Calu3 (cell line): ENCODE measurements around the gene SLC47A1. TPM values are rescaled to one million over a fixed set of nuclear protein-coding genes. Genes with fewer than 3 reads are reported as not detected.
A peak's percentile ranks its signal among the peaks of the same experiment; 100 is the strongest.
"Not testable (repeated sequence)": the region's sequence is repeated elsewhere in the genome, so short reads cannot be mapped to it uniquely, and the experiment has no call there.

Experiments used
- BruUV-seq: library from RNA; stranded (reverse); fragments of 400-500 nt; replicated peaks from 2 replicates; lab custom pipeline; 2021; lab: Mats Ljungman, UMichigan
- CTCF ChIA-PET: fragments of 300-600 bp; sonication (Branson Sonifier 250); formaldehyde crosslinking; loops from one replicate; lab custom pipeline; 2022; ENCODE audit warnings: antibody characterized with exemption; lab: Charles Lee
- DNase-seq: peaks from one replicate; pipeline ENCODE4 v3.0.0; 2022
- H3K27ac Mint-ChIP-seq: one replicate; pipeline ENCODE4 v1.8.0; 2022; ENCODE audit warnings: mixed read lengths; ENCODE audit not compliant: unreplicated experiment
- H3K27me3 Mint-ChIP-seq: one replicate; pipeline ENCODE4 v1.8.0; 2022; ENCODE audit warnings: mixed read lengths; ENCODE audit not compliant: unreplicated experiment
- H3K36me3 Mint-ChIP-seq: one replicate; pipeline ENCODE4 v1.8.0; 2022; ENCODE audit warnings: mild to moderate bottlenecking, moderate library complexity, mixed read lengths; ENCODE audit not compliant: insufficient read depth, unreplicated experiment
- H3K4me1 Mint-ChIP-seq: one replicate; pipeline ENCODE4 v1.8.0; 2022; ENCODE audit warnings: mild to moderate bottlenecking, low read depth, mixed read lengths; ENCODE audit not compliant: unreplicated experiment
- H3K4me3 Mint-ChIP-seq: one replicate; pipeline ENCODE4 v1.8.0; 2022; ENCODE audit warnings: mild to moderate bottlenecking, low read depth, moderate library complexity, mixed read lengths; ENCODE audit not compliant: unreplicated experiment
- H3K9me3 Mint-ChIP-seq: one replicate; pipeline ENCODE4 v1.8.0; 2022; ENCODE audit warnings: low read depth, mixed read lengths; ENCODE audit not compliant: unreplicated experiment
- intact Hi-C: fragments of 100-400 bp; cut with micrococcal nuclease; formaldehyde crosslinking; loops from one replicate; pipeline ENCODE4 v1.10.0; 2022; ENCODE audit not compliant: unreplicated experiment
- total RNA-seq: library from RNA; stranded (reverse); gene quantifications from 2 replicates; pipeline ENCODE4 v1.2.3, GENCODE V29; 2022
- TF ChIP-seq, protein P1 (sequence below): fragments of 200-600 bp; IDR thresholded peaks from one replicate; pipeline ENCODE4 v1.8.0; 2022; ENCODE audit warnings: antibody characterized with exemption; ENCODE audit not compliant: unreplicated experiment

Gene SLC47A1
- total RNA-seq, 1 experiment from 2014 or later: not detected

GRCh38 chr17:19508577-19508867 is 25.1 kb upstream of the SLC47A1 start:
- Mint-ChIP-seq H3K27me3 (peaks cover 12% of the 10 kb centered on the region), H3K4me3 (peak overlapping the region; percentile 72), H3K36me3 (peaks cover 21% of the 10 kb centered on the region), H3K27ac (peak overlapping the region; percentile 99), H3K4me1 (no peaks in the 10 kb centered on the region), H3K9me3 (no peaks in the 10 kb centered on the region)
- TF ChIP-seq, protein P1, sequence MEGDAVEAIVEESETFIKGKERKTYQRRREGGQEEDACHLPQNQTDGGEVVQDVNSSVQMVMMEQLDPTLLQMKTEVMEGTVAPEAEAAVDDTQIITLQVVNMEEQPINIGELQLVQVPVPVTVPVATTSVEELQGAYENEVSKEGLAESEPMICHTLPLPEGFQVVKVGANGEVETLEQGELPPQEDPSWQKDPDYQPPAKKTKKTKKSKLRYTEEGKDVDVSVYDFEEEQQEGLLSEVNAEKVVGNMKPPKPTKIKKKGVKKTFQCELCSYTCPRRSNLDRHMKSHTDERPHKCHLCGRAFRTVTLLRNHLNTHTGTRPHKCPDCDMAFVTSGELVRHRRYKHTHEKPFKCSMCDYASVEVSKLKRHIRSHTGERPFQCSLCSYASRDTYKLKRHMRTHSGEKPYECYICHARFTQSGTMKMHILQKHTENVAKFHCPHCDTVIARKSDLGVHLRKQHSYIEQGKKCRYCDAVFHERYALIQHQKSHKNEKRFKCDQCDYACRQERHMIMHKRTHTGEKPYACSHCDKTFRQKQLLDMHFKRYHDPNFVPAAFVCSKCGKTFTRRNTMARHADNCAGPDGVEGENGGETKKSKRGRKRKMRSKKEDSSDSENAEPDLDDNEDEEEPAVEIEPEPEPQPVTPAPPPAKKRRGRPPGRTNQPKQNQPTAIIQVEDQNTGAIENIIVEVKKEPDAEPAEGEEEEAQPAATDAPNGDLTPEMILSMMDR: no peak
- BruUV-seq: no TSS peak
- CTCF ChIA-PET: no interaction called here
- no peak for DNase-seq
- intact Hi-C loops: no loop called here

DNA sequence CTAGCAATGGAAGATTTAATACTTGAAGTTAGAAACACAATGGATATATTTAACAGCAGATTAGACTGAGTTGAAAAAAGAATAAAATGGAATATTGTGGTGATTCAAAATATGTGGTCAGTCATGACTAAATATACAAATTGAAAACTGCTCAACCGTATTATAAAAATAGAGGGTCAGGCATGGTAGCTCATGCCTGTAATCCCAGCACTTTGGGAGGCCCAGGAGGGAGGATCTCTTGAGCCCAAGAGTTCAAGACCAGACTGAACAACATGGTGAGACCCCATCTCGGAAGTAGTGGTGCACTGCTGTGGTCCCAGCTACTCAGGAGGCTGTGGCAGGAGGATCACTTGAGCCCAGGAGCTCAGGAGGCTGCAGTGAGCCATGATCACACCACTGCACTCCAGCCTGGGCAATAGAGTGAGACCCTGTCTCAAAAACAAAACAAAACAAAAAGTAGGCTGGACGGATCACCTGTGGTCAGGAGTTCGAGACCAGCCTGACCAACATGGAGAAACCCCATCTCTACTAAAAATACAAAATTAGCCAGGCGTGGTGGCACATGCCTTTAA is 24.3 kb upstream of the SLC47A1 start:
- Mint-ChIP-seq H3K27me3 (peaks cover 12% of the 10 kb centered on the region), H3K36me3 (peaks cover 21% of the 10 kb centered on the region)
- BruUV-seq, H3K9me3 Mint-ChIP-seq, H3K27ac Mint-ChIP-seq, intact Hi-C loops, H3K4me1 Mint-ChIP-seq, CTCF ChIA-PET, H3K4me3 Mint-ChIP-seq, DNase-seq: not testable (repeated sequence)

- CTCF ChIA-PET: no interaction called here
- no peak overlapping the region for H3K27ac Mint-ChIP-seq
- peaks cover 11% of the 10 kb centered on the region for H3K4me1 Mint-ChIP-seq
- DNase-seq: no peak
- no peaks in the 10 kb centered on the region for H3K9me3 Mint-ChIP-seq
- BruUV-seq: no TSS peak
- intact Hi-C loops: loop anchor here (10.0 kb wide), 1 partner anchor 134 kb away; the partner anchor contains the start of gene ALDH3A2
- TF ChIP-seq, protein P1: no peak
- H3K4me3 Mint-ChIP-seq: no peak overlapping the region
- H3K27me3 Mint-ChIP-seq: peaks cover 12% of the 10 kb centered on the region
- H3K36me3 Mint-ChIP-seq: peaks cover 21% of the 10 kb centered on the region
Measured at GRCh38 chr17:19510903-19511302, 22.8 kb upstream of the SLC47A1 start.

DNA sequence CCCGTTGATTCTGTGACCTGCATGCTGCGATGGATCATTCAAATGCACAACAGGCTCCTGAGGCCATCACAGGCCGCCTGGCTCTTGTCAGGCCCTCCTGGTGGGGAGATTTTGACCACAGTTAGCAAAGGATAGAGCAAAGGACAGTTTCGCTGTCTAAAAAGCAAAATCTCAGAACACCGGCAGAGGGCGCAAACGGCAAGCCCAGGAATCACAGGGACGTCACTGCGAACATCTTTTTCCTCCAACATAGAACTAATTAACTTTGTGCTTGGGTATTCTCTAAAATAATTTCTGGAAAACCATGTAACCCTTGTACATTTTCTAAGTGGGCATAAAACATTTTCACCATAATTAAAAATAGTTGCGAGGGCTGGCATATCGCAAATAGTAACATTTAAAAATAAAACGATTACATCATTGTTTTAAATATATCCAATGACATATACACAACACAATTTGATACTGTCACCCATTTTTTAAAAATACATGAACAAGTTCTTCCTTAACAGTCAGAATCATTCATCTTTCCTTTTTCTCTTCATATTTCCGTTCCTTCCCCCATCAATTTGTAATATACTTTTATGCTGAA is 19.7 kb upstream of the SLC47A1 start:
- Mint-ChIP-seq H3K9me3 (no peaks in the 10 kb centered on the region), H3K36me3 (no peaks in the 10 kb centered on the region), H3K27ac (no peak overlapping the region), H3K27me3 (no peaks in the 10 kb centered on the region), H3K4me1 (peaks cover 11% of the 10 kb centered on the region), H3K4me3 (no peak overlapping the region)
- intact Hi-C loops: loop anchor here (1.0 to 10.0 kb wide), 4 partner anchors 131 to 252 kb away; partner anchors contain the start of gene ALDH3A2
- CTCF ChIA-PET: interaction anchor here (1.2 kb wide), 1 partner anchor 134 kb away, joined by 3 read pairs; the partner anchor contains the start of gene ALDH3A2
- no TSS peak for BruUV-seq
- peak; percentile 58 for DNase-seq
- TF ChIP-seq, protein P1: peak; percentile 72

GRCh38 chr17:19517699-19518098 is 16.0 kb upstream of the SLC47A1 start:
- TF ChIP-seq, protein P1: no peak
- no peaks in the 10 kb centered on the region for H3K36me3 Mint-ChIP-seq
- intact Hi-C loops: loop anchor here (10.0 kb wide), 1 partner anchor 127 kb away; the partner anchor contains the start of gene ALDH3A2
- no TSS peak for BruUV-seq
- no peak for DNase-seq
- no peak overlapping the region for H3K4me3 Mint-ChIP-seq
- peaks cover 11% of the 10 kb centered on the region for H3K4me1 Mint-ChIP-seq
- CTCF ChIA-PET: interaction anchor here (0.5 kb wide), 1 partner anchor 177 kb away, joined by 6 read pairs; no protein-coding TSS in a partner anchor
- H3K9me3 Mint-ChIP-seq: no peaks in the 10 kb centered on the region
- H3K27ac Mint-ChIP-seq: no peak overlapping the region
- H3K27me3 Mint-ChIP-seq: no peaks in the 10 kb centered on the region

DNA sequence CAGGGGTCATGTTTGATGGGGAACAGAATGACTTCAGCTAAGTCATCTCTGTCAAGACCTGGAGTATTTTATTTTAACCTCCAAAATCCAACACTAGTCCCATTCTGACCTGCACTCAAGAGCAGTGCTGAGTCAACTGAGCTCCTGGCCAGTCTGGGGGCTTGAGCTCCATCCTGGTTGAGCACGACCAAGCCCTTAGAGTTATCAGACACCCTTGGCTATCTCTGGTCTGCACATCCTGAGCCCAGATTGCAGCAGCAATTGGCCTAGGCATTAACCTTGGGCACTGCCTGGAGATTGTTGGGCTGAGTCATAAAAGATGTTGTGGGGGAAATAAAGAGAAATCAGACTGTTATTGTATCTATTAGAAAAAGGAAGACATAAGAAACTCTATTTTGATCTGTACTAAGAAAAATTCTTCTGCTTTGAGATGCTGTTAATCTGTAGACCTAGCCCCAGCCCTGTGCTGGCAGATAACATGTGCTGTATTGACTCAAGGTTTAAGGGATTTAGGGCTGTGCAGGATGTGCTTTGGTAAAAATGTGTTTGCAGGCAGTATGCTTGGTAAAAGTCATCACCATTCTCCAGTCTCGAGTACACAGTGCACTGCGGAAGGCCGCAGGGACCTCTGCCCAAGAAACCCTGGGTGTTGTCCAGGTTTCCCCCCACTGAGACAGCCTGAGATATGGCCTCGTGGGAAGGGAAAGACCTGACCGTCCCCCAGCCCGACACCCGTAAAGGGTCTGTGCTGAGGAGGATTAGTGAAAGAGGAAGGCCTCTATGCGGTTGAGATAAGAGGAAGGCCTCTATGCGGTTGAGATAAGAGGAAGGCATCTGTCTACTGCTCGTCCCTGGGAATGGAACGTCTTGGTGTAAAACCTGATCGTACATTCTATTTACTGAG is 14.0 kb upstream of the SLC47A1 start:
- H3K9me3 Mint-ChIP-seq, CTCF ChIA-PET, DNase-seq, BruUV-seq, H3K4me1 Mint-ChIP-seq, H3K27ac Mint-ChIP-seq, H3K27me3 Mint-ChIP-seq, H3K4me3 Mint-ChIP-seq, H3K36me3 Mint-ChIP-seq: not testable (repeated sequence)
- intact Hi-C loops: loop anchor here (10.0 kb wide), 1 partner anchor 125 kb away; the partner anchor contains the start of gene ALDH3A2
